Kasumi-1 (cell line): ENCODE results near the gene SEC14L1.
A peak's percentile ranks its signal among the peaks of the same experiment; 100 is the strongest.

Source experiments
- DNase-seq, 2 experiments: peaks; one replicate each; lab custom pipeline; 2025; lab: John Stamatoyannopoulos, UW

The SEC14L1 gene

DNA sequence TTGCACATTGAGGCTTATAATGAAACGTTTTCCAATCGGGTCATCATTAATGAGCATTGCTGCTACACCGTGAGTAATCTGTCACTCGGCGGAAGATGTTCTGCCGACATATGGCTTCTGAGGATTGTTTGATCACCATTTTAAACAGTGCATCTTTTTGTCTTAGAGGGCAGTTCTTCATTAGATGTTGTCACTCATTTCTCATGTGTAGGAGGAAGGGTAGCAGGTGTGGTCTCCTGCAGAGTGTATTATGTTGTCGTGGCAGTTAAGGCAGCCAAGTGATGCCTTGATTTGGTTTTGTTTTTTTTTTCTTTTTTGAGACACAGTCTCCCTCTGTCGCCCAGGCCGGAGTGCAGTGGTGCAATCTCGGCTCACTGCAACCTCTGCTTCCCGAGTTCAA lies 50.5 kb downstream of the SEC14L1 start:
- DNase-seq = no peak

DNA sequence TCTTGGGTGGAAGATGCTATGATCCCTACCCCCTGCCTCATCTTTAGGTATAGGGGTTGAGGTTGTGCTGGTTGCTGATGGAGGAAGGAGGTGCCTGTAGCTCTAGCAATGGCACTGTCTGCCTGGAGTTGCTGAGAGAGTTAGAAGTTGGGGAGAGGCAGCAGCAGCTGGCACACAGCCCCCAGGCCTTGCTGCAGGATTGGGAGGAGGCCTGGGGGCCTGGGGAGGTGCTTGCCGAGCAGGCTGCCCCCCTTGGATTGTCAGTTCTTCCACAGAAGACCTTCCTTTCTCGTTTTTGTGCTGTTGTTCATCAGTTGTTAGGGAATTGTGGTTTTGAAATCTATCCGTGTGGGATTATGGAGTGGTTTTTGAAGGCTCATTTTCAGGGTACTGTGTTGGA lies 52.9 kb downstream of the SEC14L1 start:
- no peak for DNase-seq

DNA sequence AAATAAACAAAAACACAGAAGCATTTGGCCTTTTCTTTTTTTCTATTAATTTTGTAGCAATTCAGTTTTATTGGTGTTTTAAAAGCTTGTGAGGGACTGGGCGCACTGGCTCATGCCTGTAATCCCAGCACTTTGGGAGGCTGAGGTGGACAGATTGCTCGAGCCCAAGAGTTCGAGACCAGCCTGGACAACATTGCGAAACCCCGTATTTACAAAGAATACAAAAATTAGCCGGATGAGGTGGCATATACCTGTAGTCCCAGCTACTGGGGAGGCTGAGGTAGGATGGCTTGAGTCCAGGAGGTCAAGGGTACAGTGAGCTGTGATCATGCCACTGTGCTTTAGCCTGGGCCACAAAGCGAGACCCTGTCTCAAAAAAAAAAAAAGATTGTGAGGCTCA lies 53.4 kb downstream of the SEC14L1 start:
- no peak for DNase-seq

DNA sequence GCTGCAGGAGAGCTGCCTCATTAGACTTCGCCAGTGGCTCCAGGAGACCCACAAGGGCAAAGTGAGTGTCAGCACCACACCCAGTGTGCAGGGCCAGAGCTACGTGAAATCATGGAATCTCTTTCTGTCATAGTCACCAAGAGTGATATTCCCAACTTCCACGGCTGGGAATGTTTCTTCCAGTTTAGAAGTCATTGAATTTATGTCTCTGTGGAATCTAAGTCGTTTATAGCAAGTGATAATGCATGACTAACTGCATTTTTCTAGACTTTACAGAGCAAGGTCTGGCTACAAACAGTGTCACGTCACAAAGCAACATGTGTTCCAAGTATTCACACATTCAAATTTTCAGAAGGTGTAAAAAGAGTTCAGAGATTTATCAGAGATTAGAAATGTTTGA lies 55.5 kb downstream of the SEC14L1 start:
- no peak for DNase-seq

DNA sequence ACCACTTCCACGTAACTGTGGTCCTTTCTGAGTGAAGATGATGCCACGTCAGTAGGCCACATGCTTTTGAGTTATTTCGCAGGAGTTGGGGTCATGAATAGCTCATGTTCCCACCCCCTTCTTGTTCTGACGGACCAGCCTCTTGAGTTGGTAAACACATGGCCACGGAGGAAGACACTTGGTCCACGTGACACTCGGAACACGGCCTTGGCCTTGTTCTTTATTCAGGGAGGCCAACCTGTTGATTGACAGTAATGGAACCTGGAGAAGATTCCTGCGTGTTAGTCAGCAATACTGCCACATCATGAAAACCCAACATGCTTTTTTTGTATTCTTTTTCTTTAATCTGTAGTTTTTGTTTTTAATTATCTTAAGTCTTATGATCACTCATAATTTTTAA lies 56.3 kb downstream of the SEC14L1 start:
- no peak for DNase-seq

DNA sequence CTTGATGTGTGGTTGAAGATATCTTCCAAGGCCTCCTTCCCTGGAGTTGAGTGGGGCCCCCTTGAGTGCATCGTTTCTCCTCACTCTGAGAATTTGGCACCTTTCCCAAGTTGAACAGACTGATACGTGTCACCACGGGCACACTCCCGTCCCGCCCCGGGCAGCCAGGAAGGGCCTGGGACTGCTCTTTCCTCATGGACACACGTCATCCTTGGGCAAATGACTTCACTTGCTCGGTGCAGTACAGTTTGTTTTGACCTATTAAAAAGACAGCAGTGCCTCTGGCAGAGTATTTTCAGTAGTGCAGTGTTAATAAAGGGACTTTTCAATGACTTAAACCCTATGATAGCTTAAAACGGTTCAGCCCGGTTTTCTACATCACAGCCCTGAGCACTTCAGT lies 59.9 kb downstream of the SEC14L1 start:
- DNase-seq = no peak

DNA sequence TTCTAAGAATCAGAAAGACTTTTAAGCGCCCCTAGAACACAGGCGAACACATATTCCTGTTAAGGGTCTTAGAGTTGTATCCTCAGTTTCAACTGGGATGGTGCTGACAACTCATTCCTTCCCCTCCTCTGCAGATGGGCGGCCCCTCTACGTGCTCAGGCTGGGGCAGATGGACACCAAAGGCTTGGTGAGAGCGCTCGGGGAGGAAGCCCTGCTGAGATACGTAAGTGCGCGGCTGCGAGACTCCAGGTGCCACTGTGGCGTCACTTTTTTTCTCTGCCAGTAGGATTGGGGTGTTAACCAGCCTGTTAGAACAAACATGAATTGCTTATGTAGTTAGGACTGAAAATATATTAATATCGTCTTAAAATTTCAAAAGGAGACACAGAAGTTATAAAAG lies 62.7 kb downstream of the SEC14L1 start:
- DNase-seq = no peak

DNA sequence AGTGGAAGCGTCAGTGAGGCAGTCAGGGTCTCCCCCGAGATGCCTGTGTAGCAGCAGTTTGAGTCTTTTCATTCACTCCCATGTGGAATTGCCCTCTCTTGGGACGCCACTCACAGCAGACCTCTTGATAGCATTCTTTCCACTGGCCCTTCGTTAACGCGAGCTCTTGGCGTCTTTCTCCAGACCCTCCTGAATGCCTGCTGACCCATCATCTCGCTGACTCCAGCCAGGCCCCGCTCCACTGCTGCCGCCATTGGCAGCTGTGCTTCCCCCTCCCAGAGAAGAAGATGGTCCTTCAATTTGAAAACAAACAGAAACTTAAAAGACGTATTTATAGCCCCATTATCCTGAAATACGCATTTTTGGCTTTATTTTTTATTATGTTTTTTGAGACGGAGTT lies 63.1 kb downstream of the SEC14L1 start:
- no peak for DNase-seq

DNA sequence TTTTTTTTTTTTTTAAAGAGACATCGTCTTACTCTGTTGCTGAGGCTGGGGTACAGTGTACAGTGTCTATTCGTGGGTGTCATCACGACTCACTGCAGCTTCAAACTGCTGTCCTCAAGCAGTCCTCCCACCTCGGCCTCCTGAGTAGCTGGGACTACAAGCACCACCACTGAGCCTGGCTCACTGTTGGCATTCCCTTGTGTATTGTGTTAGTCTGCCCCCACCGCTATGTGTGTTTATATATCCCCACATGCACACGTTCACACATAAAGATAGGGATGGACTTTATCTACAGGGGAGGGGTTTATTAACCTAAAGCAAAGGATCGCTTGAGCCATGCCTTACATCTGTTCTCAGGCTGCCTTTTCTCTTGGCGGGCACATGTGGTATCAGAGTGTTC lies 63.8 kb downstream of the SEC14L1 start:
- DNase-seq = no peak

DNA sequence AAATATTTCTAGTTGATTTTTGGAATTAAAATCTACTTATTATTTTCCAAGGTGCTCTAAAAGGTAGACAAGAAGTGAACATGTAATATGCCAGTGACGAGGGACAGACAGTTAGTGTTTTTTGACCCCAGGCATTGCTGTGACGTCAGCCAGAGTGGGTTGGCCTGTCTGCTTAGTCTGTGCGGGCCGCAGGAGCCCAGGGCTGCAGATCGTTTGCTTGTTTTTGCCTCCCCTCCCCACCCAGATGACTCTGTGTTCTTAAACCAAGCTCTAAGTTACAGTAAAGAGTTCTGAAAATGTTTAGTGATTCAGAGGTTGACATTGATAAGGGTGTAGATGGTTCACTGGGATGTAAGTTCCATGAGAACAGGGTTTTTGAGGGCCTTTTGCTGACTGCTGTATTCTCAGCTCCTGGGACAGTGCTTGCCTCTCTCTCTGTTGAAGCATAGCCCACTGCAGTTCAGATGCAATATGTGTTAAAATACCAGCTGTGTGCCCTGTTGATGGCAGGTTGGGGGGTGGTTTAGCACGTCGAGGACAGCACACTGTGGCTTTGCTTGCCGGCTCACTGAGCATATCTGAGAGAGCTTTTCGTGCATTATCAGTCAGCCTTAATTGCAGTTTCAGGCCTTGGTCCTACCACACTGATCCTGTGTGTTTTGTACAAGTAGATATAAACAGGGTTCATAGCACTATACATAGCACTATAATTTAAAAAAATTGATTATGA lies 64.8 kb downstream of the SEC14L1 start:
- no peak for DNase-seq

DNA sequence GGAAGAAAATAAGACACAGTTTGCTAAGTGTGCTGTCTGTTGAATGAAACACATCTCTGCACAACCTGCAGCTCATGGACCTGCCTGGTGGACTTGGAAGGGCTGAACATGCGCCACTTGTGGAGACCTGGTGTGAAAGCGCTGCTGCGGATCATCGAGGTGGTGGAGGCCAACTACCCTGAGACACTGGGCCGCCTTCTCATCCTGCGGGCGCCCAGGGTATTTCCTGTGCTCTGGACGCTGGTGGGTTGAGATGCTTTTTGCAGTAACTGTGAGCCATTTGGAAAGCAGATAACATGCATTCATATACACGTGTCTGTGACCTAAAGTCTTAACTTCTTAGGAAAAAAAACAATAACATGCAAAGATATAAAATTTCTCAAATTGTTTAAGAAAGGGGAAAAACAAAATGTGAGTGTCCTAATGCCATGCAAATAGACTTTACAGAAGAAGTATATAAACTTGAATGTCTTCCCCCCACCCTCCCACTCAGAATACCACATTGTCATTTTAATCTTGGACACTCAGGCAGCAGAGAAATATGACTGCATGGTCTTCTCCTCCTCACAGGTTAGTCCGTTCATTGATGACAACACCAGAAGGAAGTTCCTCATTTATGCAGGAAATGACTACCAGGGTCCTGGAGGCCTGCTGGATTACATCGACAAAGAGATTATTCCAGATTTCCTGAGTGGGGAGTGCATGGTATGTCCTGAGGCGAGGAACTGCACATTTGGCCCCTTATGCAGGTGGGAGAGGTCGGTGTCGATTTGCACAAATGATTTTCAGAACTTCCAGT lies 65.6 kb downstream of the SEC14L1 start:
- peak; percentile 76 to 78 for DNase-seq

DNA sequence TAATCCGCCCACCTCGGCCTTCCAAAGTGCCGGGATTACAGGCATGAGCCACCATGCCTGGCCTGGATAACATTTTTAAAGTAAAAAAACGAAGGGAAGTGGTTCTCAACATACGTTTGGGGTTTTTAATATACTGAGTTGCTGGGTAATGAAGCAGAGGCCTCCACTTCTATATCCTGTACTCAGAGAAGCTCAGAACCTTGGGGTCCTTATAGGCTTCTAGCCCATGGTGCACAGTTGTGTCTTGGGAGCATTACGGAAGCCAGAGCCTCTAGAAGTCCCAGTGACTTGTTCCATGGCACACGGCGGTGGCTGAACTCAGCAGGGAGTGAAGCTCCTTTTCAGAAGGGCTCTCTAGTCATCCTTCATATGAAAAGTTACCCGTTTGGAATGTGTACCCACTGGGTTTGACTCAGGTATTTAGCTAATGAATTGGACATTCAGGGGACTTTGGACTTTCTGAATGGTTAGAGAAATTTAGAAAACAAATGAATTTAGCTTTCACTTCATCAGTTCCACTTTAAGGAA lies 67.0 kb downstream of the SEC14L1 start:
- DNase-seq = no peak

DNA sequence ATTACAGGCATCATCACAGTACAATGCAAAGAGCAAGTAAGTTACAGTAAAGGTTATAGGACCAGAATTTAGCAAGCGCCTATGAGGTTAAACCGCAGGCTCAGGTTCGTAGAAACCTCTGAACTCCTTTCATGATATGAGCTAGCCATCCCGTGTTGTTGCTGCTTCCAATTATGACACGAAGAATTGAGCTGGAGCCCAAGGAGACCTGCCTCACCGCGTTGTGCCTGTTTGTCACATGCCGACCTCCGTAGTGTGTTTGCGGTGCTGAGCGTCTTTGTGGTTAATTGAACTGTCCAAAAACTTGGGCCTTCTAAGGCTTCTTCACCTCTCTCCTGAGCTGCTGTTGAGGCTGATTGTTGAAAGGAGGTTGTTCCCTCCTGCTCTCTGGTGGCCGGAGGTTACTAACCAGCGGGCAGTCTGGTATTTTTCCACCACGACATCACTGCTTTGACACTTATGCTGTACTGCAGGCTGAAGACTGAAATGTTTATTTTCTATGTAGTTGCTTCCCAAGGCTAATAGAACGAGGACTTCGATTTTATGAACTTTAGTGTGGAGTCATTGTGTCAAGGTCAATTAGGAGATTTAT lies 67.5 kb downstream of the SEC14L1 start:
- DNase-seq = peak; percentile 24 to 52

DNA sequence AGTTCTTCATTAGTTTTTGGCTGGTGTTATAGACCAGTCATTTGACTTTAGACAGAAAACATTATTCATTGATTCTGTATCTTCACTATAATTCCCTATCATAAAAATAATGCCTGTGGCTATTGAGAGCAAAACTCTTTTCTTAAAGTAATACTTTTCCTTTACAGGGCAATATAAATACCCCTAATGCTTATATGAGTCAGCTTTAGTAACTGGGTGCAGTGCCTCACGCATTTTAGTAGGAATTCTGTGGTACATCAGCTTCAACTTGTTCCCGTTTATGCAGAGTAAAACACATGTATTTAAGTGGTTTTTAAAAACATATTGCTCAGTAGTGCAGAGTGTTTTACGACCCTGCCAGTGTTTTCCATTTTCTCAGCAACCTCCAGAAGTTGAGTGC lies 68.1 kb downstream of the SEC14L1 start:
- no peak for DNase-seq

DNA sequence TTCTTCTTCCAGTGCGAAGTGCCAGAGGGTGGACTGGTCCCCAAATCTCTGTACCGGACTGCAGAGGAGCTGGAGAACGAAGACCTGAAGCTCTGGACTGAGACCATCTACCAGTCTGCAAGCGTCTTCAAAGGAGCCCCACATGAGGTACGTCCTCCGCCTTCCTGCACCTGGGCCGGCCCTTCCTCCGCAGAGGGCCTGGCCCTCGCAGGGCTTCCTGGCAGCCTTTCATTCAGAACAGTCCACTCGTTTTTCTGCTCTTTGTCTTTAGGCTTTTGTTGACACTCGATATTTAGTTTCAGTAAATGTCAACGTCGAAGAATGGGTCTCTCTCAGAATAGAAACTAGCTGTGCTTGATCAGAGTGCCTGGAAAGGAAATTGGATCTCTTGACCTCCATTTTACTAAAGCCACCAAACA lies 68.6 kb downstream of the SEC14L1 start:
- no peak for DNase-seq

DNA sequence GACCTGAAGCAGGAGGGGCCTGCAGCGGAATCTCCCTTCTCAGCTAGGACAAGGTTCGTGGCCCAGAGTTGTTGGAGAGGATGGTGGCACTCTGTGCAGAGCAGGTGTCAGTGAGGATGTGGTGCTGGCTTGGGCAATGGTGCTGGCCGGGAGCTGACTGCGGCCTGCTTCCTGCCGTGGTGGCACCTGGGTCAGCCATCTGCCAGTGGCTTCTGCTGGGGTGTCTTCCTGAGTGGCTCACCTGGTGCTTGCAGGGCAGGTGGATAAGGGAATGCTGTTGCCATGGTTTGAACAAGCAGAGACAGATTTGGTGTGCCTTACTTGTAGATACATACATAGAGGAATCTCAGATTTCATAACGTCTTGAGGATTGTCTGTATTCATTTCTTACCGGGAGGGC lies 69.6 kb downstream of the SEC14L1 start:
- DNase-seq = no peak

DNA sequence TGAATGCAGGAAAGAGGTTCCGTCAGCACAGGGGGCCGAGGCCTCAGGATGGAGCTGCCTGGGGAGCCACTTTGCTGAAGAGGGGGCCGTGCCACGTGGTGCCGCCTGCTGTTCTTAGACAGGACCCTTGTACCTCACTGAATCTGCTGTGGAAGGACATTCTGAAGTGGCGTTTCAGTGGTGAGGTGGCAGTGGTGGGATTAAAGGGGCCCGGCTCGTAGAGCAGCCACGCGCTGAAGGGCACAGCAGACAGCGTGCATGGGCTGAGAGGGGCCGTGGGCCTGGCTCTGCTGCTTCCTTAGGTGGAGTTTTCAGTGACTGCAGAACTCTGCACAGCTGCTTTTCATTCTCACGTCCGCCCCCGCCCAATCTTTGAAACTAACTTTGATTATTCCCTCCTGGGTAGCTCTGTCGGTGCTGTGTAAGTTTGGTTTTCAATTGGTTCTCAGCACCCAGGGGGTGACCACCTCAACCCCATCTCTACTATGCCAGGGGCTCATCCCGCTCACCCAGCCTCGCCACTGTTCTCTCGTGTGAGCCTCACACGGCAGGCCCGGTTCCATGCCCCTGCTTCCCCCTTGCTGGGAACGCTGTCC lies 70.3 kb downstream of the SEC14L1 start:
- no peak for DNase-seq

DNA sequence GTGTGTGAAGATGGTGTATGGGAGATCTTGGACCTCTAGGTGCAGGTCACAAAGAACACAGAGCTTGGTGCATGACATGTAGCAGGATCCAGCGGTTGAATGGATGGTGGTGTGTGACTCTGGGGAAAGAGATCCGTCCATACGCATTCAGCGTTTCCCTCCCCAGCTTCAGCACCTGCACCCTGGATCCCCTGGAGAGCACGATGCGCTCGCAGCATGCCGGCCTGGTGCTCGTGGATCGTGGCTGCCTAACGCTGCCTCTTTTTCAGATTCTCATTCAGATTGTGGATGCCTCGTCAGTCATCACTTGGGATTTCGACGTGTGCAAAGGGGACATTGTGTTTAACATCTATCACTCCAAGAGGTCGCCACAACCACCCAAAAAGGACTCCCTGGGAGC lies 70.9 kb downstream of the SEC14L1 start:
- no peak for DNase-seq

DNA sequence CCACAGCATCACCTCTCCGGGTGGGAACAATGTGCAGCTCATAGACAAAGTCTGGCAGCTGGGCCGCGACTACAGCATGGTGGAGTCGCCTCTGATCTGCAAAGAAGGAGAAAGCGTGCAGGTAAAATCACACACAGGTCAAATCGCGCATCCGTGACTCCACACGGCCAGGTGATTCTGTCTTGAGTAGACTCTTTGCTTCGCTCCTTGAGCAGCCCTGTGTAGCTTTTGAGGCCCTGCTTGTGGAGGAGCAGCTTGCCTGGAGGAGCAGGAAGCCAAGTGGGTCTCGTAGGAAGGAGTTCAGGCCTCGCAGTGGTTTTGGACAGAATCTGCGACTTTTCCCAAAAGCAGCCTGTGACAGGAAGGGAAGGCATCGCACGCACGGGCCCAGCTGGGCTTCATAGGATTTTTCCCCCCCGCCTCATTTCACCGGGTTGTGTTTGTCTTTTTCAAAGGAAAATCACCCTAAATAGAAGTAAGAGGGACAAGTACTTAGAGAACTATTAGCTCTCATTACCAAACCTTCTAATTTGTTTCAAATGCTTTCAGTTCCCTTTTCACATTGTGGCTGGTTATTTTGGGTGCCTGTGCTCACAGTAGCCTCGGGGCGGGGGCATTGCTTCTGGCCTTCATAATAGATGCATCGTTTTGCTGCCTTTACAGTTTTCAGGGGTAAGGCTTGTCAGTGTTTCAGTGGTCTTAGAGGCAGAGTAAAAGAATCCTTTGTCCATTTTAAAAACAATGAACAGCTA lies 71.5 kb downstream of the SEC14L1 start:
- DNase-seq = peak; percentile 63 to 66

DNA sequence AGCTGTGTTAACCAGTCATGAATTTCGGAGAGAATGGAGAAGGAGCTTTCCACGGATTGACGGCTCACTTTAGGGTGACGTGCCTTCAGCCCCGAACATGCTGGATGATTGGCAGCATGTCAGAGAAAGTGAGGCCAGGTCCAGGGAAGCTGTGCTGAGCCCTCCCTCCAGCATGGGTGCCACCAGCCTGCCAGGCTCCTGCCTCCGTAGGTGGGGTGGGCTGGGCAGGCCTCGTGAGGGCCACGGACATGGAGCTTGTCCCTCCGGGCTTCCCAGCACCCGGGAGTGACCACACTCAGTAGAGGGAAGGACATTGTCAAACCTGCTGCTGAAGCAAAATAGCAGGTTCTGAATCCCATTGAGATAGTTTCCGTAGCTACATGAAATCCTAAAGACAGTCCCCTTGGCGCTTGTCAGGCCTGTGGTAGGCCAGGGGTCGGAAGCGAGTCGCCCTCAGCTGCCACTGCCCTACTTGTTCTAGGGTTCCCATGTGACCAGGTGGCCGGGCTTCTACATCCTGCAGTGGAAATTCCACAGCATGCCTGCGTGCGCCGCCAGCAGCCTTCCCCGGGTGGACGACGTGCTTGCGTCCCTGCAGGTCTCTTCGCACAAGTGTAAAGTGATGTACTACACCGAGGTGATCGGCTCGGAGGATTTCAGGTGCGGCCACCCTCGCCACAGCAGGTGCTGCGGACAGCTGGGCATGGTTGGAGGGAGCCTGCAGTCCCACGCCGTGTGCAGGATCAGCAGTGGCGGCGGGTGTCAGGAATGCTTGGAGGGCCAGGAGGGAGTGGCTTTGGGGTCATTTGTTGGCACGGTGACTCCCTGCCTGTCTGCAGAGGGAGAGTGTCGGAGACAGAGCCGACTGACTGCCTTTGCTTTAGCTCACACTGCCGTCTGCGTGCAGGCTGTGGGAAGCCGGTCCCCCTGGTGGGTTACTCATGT lies 72.3 kb downstream of the SEC14L1 start:
- no peak for DNase-seq

DNA sequence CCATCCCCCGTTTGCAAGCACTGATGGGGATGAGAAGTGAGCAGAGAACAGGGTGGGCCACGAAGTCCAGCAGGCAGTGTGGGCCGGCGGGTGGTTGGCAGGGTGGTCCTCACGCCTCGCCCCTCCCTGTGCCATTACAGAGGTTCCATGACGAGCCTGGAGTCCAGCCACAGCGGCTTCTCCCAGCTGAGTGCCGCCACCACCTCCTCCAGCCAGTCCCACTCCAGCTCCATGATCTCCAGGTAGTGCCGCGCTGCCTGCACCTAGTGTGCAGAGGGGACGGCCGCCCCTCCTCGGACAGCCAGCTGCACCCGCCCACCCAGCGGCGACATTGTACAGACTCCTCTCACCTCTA lies 73.0 kb downstream of the SEC14L1 start:
- DNase-seq = no peak
